Trophoblast cell (in vitro differentiated cells and primary cell): ENCODE data around the gene IRF6.
"Not testable (repeated sequence)": the region's sequence is repeated elsewhere in the genome, so short reads cannot be mapped to it uniquely, and the experiment has no call there.

ENCODE experiments used
- DNase-seq, 2 donors: peaks; one replicate each; pipeline ENCODE4 v3.0.0-alpha.2; 2016
- H2AFZ ChIP-seq: 2 replicates; pipeline ENCODE4 v1.6.1; 2013; ENCODE audit warnings: low read length, moderate library complexity, mild to moderate bottlenecking; ENCODE audit not compliant: insufficient read depth, poor library complexity
- H2AK5ac ChIP-seq: 2 replicates; pipeline ENCODE4 v1.6.1; 2013; ENCODE audit warnings: mild to moderate bottlenecking, low read length
- H2BK120ac ChIP-seq: 2 replicates; pipeline ENCODE4 v1.6.1; 2013; ENCODE audit warnings: low read length, mild to moderate bottlenecking, moderate library complexity; ENCODE audit not compliant: insufficient read depth, poor library complexity
- H2BK12ac ChIP-seq: 2 replicates; pipeline ENCODE4 v1.6.1; 2013; ENCODE audit warnings: mild to moderate bottlenecking, low read length, moderate library complexity
- H2BK5ac ChIP-seq: 2 replicates; pipeline ENCODE4 v1.6.1; 2013; ENCODE audit warnings: low read length, low read depth, moderate library complexity, mild to moderate bottlenecking; ENCODE audit not compliant: poor library complexity
- H3K14ac ChIP-seq: 2 replicates; pipeline ENCODE4 v1.6.1; 2013; ENCODE audit warnings: mild to moderate bottlenecking, low read length
- H3K18ac ChIP-seq: 2 replicates; pipeline ENCODE4 v1.6.1; 2013; ENCODE audit warnings: mild to moderate bottlenecking, low read length
- H3K23ac ChIP-seq: 2 replicates; pipeline ENCODE4 v1.6.1; 2013; ENCODE audit warnings: low read length
- H3K27ac ChIP-seq: 2 replicates; pipeline ENCODE4 v1.5.1; 2013; ENCODE audit warnings: low read depth, mild to moderate bottlenecking, inconsistent platforms, low read length, moderate library complexity
- H3K27me3 ChIP-seq: 2 replicates; pipeline ENCODE4 v1.6.1; 2013; ENCODE audit warnings: inconsistent platforms, mild to moderate bottlenecking, low read length, moderate library complexity; ENCODE audit not compliant: insufficient read depth
- H3K36me3 ChIP-seq, 2 experiments: 1 replicate in 1 of 2; 2 replicates in 1 of 2; pipeline ENCODE4 v1.6.1; 2013; ENCODE audit warnings: low read length in 2 of 2, mild to moderate bottlenecking in 2 of 2, moderate library complexity in 1 of 2; ENCODE audit not compliant: insufficient read depth in 2 of 2, control insufficient read depth in 1 of 2
- H3K4ac ChIP-seq: 2 replicates; pipeline ENCODE4 v1.6.1; 2013; ENCODE audit warnings: low read depth, mild to moderate bottlenecking, low read length, moderate library complexity
- H3K4me1 ChIP-seq, 2 experiments: 1 replicate in 1 of 2; 2 replicates in 1 of 2; pipeline ENCODE4 v1.6.1; 2013; ENCODE audit warnings: low read length in 2 of 2, mild to moderate bottlenecking in 2 of 2, moderate library complexity in 1 of 2; ENCODE audit not compliant: insufficient read depth in 2 of 2, control insufficient read depth in 1 of 2
- H3K4me2 ChIP-seq: 2 replicates; pipeline ENCODE4 v1.6.1; 2013; ENCODE audit warnings: inconsistent platforms, mild to moderate bottlenecking, low read length, moderate library complexity
- H3K4me3 ChIP-seq: 2 replicates; pipeline ENCODE4 v1.5.1; 2013; ENCODE audit warnings: mild to moderate bottlenecking, low read depth, low read length, inconsistent platforms
- H3K79me1 ChIP-seq: one replicate; pipeline ENCODE4 v1.6.1; 2013; ENCODE audit warnings: low read length
- H3K79me2 ChIP-seq: 2 replicates; pipeline ENCODE4 v1.6.1; 2013; ENCODE audit warnings: low read length, mild to moderate bottlenecking; ENCODE audit not compliant: control insufficient read depth, insufficient read depth, poor library complexity
- H3K9ac ChIP-seq: 2 replicates; pipeline ENCODE4 v1.6.1; 2013; ENCODE audit warnings: mild to moderate bottlenecking, low read length
- H3K9me3 ChIP-seq: 2 replicates; pipeline ENCODE4 v1.6.1; 2013; ENCODE audit warnings: low read depth, mild to moderate bottlenecking, control low read depth, inconsistent platforms, low read length; ENCODE audit not compliant: insufficient read depth
- H4K12ac ChIP-seq: 2 replicates; pipeline ENCODE4 v1.6.1; 2013; ENCODE audit warnings: low read depth, mild to moderate bottlenecking, low read length, moderate library complexity
- H4K8ac ChIP-seq: 2 replicates; pipeline ENCODE4 v1.6.1; 2013; ENCODE audit warnings: low read depth, mild to moderate bottlenecking, low read length, moderate library complexity
- H4K91ac ChIP-seq: one replicate; pipeline ENCODE4 v1.6.1; 2013; ENCODE audit warnings: low read depth, mild to moderate bottlenecking, low read length, moderate library complexity
- WGBS: extraction: QIAGEN DNeasy Blood & Tissue Kit; methylation state at CpG from one replicate; pipeline ENCODE4 v1.1.7; 2013; ENCODE audit warnings: missing lambda C conversion rate; ENCODE audit not compliant: insufficient read length, insufficient coverage; ENCODE audit errors: extremely low coverage; 5-methylcytosine and 5-hydroxymethylcytosine counted together

IRF6 gene

DNA sequence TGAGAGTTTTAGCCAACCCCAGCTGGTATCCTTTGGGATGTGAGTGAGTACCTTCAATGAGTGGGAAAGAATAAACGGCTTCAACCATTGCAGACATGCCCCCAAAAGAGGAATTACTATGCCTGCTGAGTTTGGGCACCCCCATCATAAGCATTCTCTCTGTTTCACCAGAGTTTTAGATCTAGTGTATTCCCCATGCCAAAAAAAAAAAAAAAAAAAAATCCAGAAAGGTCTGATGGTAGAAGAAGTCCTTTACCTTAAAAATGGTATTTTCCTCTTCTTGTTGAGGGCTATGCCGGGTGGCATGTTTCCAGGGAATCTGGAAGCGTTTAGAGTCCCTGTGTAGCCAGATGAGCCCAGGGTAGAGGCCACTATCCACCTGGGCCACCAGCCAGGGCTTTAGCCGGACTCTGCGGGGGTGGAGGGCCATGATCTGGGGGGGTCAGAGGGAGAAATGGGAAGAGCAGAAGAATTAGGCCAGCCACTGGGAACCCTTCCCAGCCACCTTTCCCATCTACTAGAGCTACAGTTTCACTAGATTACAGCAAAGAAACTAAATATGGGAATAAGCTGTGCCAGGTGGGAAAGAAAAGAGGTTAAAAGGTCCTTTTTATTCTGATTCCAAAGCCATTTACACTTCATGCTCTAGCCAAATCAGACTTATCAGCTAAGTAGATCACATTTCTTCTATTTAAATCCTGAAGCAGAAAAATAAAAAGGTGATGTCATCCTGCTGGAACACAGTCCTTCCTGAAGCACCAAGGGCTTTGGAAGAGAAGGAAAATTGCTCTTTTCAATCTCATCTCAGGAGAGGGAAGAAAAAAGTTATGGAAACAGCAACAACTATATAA lies 4.7 kb downstream of the IRF6 start:
- DNase-seq = no peak
- no peak overlapping the region for H4K12ac ChIP-seq
- H3K27ac ChIP-seq = no peak overlapping the region
- H3K27me3 ChIP-seq = no peaks in the 10 kb centered on the region
- H3K23ac ChIP-seq = no peak overlapping the region
- no peak overlapping the region for H3K9ac ChIP-seq
- WGBS = no CpG with 5 or more reads among the region's 5 CpGs
- H4K8ac ChIP-seq = no peak overlapping the region
- H2BK5ac ChIP-seq = no peak overlapping the region
- H3K79me2 ChIP-seq = peaks cover 14% of the 10 kb centered on the region
- H2BK12ac ChIP-seq = no peak overlapping the region
- no peaks in the 10 kb centered on the region for H3K9me3 ChIP-seq
- H3K36me3 ChIP-seq = peaks cover 8 to 15% of the 10 kb centered on the region in 2 experiments
- no peak overlapping the region for H2BK120ac ChIP-seq
- H3K4me3 ChIP-seq = no peak overlapping the region
- H3K14ac ChIP-seq = no peak overlapping the region
- peaks cover 11 to 15% of the 10 kb centered on the region in 2 experiments for H3K4me1 ChIP-seq
- H3K79me1 ChIP-seq = peaks cover 6% of the 10 kb centered on the region
- H3K4ac ChIP-seq = no peak overlapping the region
- H4K91ac ChIP-seq = no peak overlapping the region
- no peak overlapping the region for H3K18ac ChIP-seq
- no peak overlapping the region for H2AFZ ChIP-seq
- H2AK5ac ChIP-seq = no peak overlapping the region
- no peak overlapping the region for H3K4me2 ChIP-seq

DNA sequence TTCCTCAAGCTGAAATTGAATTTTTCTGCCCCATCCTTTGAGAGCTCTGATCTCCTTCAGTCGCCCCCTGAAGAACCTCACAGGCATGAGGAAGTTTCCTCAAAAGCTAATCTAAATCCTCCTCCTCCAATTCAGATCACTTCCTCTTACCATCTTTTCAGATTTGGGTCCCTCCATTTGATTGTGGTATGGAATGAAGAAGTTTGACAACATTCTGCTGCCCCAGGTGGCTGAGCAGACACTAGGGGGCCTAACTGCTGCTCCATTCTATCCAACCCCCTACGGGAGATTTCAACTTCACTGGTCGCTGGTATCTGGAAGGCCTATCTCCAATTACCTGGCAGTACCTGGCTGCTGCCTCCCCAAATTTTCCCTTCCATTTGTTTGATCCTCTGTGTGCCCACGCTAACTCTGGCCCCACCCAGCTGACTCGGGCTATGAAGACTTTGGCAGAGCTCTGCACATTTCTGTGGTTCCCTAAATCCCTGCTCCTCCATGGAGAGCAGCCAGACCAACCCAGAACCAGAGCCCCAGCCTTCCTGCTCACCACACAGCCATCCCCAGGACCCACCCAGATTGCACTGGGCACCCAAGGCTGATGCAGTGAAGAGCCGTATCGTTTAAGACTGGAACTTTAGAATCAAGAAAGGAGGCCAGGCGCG lies 7.8 kb downstream of the IRF6 start:
- Histone ChIP-seq H4K91ac (no peak overlapping the region), H3K4me2 (no peak overlapping the region), H2BK12ac (no peak overlapping the region), H3K4ac (peak overlapping the region; percentile 58), H3K23ac (no peak overlapping the region), H3K14ac (no peak overlapping the region), H3K79me2 (no peaks in the 10 kb centered on the region), H3K18ac (peak overlapping the region; percentile 40), H3K4me3 (no peak overlapping the region), H2BK120ac (no peak overlapping the region), H3K9ac (no peak overlapping the region), H2AFZ (no peak overlapping the region), H4K12ac (no peak overlapping the region), H3K27ac (no peak overlapping the region), H3K9me3 (no peaks in the 10 kb centered on the region), H2BK5ac (no peak overlapping the region), H3K79me1 (no peaks in the 10 kb centered on the region), H3K36me3 (peaks cover 20 to 22% of the 10 kb centered on the region in 2 experiments), H3K4me1 (no peaks in the 10 kb centered on the region), H3K27me3 (no peaks in the 10 kb centered on the region), H4K8ac (no peak overlapping the region), H2AK5ac (no peak overlapping the region)
- WGBS = no CpG with 5 or more reads among the region's 9 CpGs
- no peak for DNase-seq

DNA sequence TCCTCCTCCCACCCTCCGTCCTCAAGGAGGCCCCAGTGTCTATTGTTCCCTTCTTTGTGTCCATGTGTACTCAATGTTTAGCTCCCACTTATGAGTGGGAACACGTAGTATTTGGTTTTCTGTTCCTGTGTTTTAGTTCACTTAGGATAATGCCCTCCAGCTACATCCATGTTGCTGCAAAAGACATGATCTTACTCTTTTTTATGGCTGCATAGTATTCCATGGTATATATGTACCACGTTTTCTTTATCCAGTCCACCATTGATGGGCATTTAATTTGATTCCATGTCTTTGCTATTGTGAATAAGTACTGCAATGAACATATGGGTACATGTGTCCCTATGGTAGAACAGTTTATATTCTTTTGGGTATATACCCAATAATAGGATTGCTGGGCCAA lies 12.2 kb downstream of the IRF6 start:
- not testable (repeated sequence) for H3K14ac ChIP-seq, H3K9ac ChIP-seq, H3K23ac ChIP-seq, H3K27me3 ChIP-seq, H4K8ac ChIP-seq, H3K4me1 ChIP-seq, H2AFZ ChIP-seq, H2BK120ac ChIP-seq, H3K9me3 ChIP-seq, DNase-seq, H2AK5ac ChIP-seq, H3K27ac ChIP-seq, H4K91ac ChIP-seq, H3K4ac ChIP-seq, H4K12ac ChIP-seq, H3K4me3 ChIP-seq, H3K18ac ChIP-seq, H2BK5ac ChIP-seq, H3K79me2 ChIP-seq, H2BK12ac ChIP-seq, H3K79me1 ChIP-seq, H3K4me2 ChIP-seq
- H3K36me3 ChIP-seq = peaks cover 27 to 40% of the 10 kb centered on the region in 2 experiments
- WGBS = no CpG with 5 or more reads among the region's 3 CpGs

GRCh38 chr1:209791920-209792319 lies 14.0 kb downstream of the IRF6 start:
- Histone ChIP-seq H3K23ac (no peak overlapping the region), H3K79me1 (no peaks in the 10 kb centered on the region), H2AFZ (no peak overlapping the region), H2AK5ac (no peak overlapping the region), H3K27ac (no peak overlapping the region), H4K8ac (no peak overlapping the region), H3K9me3 (no peaks in the 10 kb centered on the region), H3K27me3 (no peaks in the 10 kb centered on the region), H3K4me3 (no peak overlapping the region), H3K79me2 (no peaks in the 10 kb centered on the region), H2BK12ac (no peak overlapping the region), H3K18ac (no peak overlapping the region), H3K4me1 (peaks cover 5 to 8% of the 10 kb centered on the region in 2 experiments), H4K91ac (no peak overlapping the region), H3K14ac (no peak overlapping the region), H3K36me3 (peaks cover 25 to 53% of the 10 kb centered on the region in 2 experiments), H3K4me2 (no peak overlapping the region), H4K12ac (no peak overlapping the region), H2BK5ac (no peak overlapping the region), H2BK120ac (no peak overlapping the region), H3K4ac (no peak overlapping the region), H3K9ac (no peak overlapping the region)
- DNase-seq = no peak
- WGBS = no CpG with 5 or more reads among the region's 1 CpG
